GM10266 (cell line): ENCODE measurements around the gene TMEM9.

Experiments
- DNase-seq: peaks from one replicate; pipeline ENCODE4 v3.0.0; 2012; ENCODE audit errors: extremely low spot score
- TF ChIP-seq, protein P1 (sequence below): IDR thresholded peaks from 2 replicates; pipeline ENCODE4 v1.5.1; 2012; ENCODE audit warnings: mild to moderate bottlenecking, low read depth; ENCODE audit not compliant: control insufficient read depth, insufficient read depth; ENCODE audit errors: missing control alignments

The TMEM9 gene

DNA sequence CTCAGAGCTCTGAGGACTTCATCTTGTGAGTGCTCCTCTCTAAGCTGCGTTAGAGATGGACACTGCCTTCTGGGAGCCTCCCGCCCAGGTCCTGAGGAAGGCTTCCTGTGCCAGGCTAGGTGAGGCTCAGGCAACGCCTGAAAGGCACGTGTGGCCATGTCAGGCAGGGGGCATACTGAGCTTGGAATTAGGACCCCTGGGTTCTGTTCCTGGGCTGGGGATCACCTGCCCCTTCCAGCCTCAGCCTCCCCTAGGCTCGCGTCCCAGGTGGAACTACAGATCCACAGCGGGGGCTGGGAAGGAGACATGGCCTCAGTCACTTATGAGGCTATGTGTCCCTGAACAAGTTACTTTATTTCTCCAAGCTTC lies 17.3 kb downstream of the TMEM9 start:
- DNase-seq: no peak
- TF ChIP-seq, protein P1, sequence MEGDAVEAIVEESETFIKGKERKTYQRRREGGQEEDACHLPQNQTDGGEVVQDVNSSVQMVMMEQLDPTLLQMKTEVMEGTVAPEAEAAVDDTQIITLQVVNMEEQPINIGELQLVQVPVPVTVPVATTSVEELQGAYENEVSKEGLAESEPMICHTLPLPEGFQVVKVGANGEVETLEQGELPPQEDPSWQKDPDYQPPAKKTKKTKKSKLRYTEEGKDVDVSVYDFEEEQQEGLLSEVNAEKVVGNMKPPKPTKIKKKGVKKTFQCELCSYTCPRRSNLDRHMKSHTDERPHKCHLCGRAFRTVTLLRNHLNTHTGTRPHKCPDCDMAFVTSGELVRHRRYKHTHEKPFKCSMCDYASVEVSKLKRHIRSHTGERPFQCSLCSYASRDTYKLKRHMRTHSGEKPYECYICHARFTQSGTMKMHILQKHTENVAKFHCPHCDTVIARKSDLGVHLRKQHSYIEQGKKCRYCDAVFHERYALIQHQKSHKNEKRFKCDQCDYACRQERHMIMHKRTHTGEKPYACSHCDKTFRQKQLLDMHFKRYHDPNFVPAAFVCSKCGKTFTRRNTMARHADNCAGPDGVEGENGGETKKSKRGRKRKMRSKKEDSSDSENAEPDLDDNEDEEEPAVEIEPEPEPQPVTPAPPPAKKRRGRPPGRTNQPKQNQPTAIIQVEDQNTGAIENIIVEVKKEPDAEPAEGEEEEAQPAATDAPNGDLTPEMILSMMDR: no peak

DNA sequence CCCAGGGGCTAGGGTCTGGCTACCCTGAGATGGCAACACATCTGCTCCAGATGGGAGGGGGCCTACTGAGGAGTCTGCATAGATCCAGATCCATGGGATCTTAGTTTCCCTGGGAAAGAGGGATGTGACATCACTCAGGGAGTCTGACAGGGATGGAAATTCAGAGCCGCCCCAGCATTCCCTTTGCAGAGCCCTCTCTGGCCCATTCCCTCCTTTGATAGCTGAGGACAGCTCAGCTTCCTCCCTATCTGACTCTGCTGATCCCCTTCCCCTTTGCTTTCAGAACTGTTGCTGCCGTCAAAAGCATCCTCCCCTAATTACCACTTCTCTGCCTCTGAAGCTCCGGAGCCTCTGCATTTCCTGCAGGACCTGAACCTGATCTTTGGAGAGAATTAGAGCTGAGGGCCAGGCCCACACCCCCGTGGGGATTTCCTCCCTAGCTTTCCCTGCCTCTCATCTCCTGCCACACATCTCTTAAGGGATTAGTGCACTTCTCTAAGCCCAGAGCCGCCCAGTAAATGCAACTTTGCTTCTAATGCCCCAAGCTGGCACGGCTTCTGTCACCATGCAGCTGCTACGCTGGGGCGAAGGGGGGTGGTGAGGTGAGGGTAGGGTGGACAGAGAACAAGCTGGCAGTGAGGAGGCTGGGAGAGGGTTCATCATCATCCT lies 17.8 kb downstream of the TMEM9 start:
- TF ChIP-seq, protein P1: no peak

DNA sequence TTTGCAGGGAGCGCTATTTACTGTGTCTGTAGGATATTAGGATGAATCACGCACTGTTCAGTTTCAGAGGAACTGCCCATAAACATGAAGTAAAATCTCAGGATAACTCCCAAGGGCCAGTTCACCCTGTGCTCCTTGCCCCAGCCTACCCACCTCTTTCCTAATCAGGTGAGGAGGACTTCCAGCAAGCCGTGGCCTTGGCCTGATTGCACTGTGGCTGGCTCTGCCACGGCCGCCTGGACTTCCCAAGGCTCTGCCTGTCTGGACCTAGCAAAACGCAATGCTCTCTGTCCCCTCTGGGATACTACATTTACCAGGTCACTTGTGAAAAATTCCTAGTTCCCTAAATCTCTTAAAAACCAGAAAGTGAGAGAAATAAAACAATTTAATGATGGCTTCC lies 19.9 kb downstream of the TMEM9 start:
- no peak for DNase-seq
- TF ChIP-seq, protein P1: no peak

More for the DNA sequence above, 17.8 kb downstream of the TMEM9 start:
- DNase-seq: no peak

DNA sequence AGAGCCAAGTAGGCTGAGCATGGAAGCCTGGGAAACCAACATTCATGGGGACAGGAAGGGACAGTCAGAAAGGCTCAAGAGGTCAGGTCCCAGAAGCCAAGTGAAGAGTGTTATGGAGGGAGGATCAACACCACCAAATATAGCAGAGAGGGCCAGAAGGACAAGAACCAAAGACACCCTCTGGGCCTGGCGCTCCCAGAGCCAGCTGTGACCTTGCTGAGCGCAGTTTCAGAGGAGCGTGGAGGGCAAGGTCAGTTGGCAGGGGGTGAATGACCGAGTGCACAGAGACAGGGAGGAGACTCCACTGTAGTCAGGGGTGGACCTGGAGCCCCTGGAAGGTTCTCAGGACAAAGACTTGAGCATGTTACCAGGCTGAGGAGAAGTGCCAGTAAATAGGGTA lies 22.9 kb downstream of the TMEM9 start:
- TF ChIP-seq, protein P1: no peak
- DNase-seq: no peak

DNA sequence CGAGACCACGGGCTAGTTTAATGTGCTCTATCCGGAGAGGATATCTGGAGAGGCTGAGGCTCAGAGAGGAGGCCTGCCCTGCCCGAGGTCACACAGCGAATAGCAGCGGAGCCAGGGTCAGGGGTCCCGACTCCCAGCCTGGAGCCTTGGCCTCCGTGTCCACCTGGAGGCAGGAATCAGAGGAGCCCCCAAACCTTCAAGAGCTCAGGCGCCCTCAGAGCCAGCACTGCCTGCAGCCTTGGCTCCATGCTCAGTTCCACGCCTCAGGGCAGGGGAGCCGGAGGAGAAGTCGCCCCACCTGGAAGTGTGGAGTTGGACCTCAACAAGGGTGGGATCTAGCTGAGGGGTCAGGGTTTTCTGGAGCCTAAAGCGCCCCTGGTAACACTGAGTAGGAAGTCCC lies 25.3 kb downstream of the TMEM9 start:
- no peak for DNase-seq
- TF ChIP-seq, protein P1: no peak

DNA sequence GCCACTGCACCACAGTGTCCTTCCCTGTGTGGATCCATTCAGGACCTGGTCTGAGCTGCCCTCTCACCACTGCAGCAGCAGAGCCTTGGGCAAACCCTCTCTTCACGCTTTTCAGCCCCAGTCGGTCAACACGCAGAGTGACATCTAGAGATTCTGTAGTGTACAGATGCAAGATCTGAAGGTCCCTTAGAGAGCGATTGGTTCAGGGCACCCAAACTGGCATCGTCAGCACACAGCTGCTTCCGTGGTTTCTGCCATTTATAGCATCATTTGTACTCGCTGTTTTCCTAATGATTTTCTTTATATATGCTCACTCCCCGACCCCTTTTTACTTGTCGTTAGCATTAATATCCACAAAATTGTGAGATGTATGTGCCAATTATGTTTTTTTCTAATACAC lies 25.8 kb downstream of the TMEM9 start:
- DNase-seq: no peak
- TF ChIP-seq, protein P1: no peak

DNA sequence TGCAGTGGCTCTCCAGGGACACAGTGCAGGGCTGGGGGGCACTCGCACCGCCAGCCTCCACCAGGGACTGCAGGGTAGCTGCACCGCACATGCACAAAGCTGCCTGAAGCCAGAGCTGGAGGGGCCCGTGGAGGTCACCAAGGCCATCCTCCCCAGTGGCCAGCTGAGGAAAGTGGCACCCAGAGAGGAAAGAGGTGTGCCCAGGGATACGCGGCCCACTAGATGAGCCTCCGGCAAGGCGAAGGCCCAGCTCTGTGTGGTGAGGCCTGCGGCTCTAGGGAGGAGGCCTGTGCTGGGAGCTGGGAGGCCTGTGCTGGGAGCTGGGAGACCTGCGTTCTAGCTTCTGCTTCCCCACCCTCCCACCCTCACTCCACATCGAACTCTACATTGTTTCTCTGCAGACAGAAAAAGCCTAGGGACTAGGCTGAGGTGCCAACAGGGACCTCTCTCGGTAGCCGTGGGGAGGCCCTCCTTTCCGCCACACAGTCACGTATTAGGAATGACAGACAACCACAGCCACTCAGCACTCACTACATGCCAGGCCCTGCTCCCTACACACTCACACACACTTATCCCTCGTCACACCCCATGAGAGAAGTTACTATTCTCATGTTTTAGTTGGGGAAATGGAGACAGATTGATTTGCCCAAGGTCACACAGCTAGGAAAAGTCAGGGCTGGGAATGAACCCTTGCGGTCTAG lies 26.4 kb downstream of the TMEM9 start:
- DNase-seq: no peak
- TF ChIP-seq, protein P1: no peak
